ENCODE results near the gene WWTR1.

The WWTR1 gene

GRCh38 chr3:149623824-149624223 lies 34.0 kb downstream of the WWTR1 start:
- DNase-seq (ENCODE audit: low spot score), result no peak

GRCh38 chr3:149621218-149622005 lies 36.4 kb downstream of the WWTR1 start:
- no peak for DNase-seq (ENCODE audit: low spot score)

DNA sequence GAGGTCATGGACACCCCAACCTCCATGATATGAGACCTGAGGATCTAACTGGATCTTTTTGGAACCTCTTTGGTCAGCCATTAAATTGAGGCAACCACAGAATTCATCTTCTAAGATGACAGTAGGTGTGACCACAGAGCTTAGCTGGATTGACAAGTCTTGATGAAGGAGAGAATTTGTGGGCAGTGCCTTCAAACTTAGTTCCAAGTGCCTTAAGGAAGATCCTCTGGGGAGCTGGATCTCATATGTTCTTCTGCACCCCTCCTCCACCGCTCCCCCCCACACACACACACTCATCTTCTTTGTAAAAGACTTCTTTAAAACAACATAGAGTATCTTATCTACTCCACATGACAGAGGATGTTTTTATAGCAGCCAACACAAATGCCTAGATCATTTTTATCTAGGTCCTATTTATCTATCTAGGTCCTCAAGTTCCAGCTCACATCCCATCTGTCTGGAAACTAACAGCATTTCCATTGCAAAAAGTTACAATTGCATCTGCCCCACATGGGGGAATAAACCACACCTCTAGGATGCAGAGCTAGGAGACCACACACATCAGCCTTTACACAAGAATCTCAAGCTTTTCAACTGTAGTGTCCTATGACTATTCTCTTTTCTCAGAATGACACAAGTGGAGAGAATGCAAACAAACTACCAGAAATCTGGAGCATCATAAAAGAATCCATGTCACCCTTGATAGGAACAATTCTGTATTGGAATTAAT lies 37.4 kb downstream of the WWTR1 start:
- DNase-seq (ENCODE audit: low spot score), result no peak

GRCh38 chr3:149619136-149619535 lies 38.7 kb downstream of the WWTR1 start:
- DNase-seq (ENCODE audit: low spot score), result no peak

GRCh38 chr3:149618151-149619123 lies 39.4 kb downstream of the WWTR1 start:
- no peak for DNase-seq (ENCODE audit: low spot score)

GRCh38 chr3:149615731-149616221 lies 42.0 kb downstream of the WWTR1 start:
- no peak for DNase-seq (ENCODE audit: low spot score)

GRCh38 chr3:149613988-149614387 lies 43.8 kb downstream of the WWTR1 start:
- no peak for DNase-seq (ENCODE audit: low spot score)

- DNase-seq (ENCODE audit: low spot score), result no peak
These were observed 45.4 kb downstream of the WWTR1 start for GRCh38 chr3:149612456-149612855.

DNA sequence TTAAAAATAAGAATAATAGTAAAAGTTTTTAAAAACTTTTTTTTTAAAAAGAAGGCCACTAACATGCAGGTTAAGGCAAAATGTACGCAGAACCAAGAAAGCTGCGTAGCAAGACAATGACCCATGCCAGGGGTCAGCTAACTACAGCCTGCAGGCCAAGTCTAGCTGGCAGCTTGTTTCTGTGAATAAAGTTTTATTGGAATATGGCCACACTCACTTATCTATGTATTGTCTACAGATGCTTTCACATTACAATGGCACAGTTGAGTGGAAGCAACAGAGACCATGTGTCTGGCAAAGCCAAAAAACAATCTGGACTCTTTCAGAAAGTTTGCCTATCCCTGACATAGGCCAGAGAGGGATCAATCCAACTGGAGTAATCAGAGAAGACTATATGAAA lies 46.7 kb downstream of the WWTR1 start:
- no peak for DNase-seq (ENCODE audit: low spot score)

DNA sequence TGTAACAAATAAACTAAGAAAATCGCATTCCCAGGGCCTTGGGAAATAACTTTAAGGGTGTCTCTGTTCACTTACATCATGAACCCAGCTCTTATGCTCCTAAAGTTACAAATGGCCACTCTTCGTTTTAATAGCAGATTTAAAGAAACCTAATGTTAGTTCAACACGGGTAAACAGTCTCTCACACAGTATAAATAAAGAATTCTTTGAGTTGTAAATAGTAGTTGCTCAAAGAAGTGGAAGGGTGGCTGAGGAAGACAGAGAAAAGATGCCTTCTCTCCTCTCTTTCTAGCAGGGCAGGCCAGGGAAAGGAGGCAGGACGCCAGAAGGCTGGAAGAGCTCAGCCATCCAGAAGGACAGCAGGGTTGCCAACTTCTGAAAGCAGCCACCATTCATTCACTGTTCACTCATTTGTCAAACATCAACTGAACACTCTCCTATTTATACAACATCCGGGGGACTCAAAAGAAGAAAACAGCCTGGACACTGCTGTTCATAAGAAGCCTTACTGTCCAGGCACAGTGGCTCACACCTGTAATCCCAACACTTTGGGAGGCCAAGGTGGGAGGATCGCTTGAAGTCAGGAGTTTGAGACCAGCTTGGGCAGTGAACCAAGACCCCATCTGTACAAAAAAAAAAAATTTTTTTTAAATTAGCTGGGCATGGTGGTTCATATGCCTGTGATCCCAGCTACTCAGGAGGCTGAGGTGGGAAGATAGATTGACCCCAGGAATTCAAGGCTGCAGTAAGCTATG lies 47.3 kb downstream of the WWTR1 start:
- DNase-seq (ENCODE audit: low spot score), result no peak

DNA sequence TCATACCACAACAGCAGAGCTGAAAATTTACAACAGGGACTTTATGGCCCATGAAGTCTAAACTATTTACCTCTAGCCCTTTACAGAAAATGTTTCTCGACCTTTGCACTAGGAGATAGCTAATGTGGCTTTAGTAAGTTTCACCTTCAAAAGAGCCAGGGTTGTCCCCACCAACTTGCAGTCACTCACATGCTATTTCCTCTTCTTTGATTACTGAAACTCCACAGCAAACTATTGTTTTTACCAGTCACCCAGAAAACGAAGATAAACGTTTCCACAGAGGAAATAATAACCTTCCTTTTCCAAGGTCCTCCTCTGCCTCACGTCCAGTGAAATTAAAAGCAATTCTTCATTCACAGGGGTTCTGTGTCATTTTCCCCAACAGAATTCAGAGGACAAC lies 48.2 kb downstream of the WWTR1 start:
- DNase-seq (ENCODE audit: low spot score), result no peak

DNA sequence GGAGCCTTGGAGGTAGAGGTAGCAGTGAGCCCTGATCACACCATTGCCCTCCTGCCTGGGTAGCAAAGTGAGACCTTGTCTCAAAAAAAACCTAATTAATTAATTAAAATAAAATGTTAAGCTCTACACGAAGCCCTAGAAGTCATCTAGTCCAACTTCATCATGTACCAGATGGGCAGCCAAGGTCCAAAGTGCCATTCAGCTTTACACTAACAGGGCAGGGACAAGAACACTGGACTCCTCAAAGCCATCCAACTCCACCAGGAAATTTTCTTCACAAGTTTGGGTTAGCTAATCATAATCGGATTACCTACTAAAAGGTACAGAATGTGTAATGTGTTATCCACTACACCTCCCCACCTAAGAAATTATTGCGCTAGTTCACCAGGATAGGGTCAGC lies 48.8 kb downstream of the WWTR1 start:
- DNase-seq (ENCODE audit: low spot score), result no peak

DNA sequence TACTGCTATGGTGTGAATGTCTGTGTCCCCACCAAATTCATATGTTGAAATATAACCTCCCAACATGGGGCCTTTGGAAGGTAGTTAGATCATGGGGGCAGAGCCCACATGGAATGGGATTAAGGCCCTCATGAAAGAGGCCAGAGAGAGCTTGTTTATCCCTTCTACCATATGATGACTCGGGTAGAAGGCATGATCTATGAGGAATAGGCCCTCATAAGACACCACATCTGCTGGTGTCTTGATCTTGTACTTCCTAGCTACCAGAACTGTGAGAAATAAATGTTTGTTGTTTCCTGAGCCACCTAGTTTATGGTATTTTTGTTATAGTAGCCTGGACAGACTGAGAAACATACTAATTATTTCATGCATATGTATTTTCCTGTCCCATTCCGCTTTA lies 51.9 kb downstream of the WWTR1 start:
- no peak for DNase-seq (ENCODE audit: low spot score)

- DNase-seq (ENCODE audit: low spot score), result no peak
These were observed 53.5 kb downstream of the WWTR1 start for GRCh38 chr3:149604125-149604875.

- no peak for DNase-seq (ENCODE audit: low spot score)
These were observed 54.4 kb downstream of the WWTR1 start for GRCh38 chr3:149603126-149604074.

DNA sequence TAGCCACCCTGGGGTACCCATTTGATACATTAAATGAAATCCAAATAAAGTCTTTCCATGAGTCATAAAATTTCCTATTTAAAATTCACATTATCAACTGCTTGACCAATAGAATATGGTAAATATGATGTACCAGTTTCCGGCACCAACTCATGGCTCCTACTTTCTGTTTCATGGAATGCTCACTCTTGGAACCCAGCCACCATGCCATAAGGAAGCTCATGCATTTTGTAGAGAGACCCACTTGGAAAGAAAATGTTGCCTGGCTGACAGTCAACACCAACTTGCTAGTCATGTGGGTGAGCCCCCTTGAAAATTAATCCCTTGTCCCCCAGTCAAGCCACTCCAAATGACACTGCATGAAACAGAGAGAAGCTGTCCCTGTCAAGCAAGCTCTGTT lies 57.2 kb downstream of the WWTR1 start:
- no peak for DNase-seq (ENCODE audit: low spot score)

DNA sequence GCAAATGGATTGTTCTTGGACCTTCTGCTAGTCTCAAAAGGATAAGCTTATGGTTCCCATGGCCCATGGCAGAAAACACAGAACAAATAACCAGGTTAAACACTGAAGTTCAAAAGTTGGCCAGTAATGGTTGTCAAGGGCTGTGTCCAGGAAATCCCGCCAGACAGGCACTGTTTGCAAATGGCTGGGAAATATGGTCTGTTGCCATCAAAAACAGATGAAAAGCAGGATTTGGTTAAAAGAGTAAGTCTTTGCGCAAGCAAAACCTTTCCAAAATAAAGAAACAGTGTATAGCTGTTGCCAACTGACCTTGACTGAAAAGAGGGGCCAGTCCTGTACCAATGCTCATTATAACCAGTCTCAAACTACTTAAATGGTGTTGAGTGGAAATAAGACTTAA lies 58.6 kb downstream of the WWTR1 start:
- no peak for DNase-seq (ENCODE audit: low spot score)

DNA sequence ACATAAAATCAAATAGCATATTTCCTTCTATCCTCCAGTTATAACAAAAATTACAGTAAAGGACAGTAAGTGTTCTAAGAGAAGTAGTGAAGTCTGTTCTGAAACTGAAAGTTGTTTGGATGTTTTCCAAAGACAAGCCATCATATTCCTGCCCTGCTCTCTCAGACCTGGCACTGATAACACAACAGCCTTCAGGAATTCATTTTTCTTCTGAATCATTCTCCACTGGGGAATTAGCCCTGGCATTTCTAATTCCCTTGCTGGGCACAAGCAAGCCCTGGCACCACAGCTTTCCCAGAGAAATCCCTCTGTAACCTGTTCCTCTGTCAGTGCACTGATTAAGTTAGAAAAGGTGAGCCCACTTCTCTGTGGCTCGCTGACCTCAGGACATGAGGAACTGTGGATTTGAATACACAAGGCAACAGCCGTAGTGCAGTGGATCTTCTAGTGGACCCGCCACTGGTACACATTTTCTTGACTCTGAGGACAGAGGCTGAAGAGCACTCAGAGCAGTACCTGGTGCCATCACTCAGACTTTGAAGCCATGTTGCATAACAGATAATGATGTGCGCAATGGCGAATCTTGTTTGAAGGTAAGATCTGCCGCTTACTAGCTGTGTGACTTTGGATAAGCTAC lies 61.6 kb downstream of the WWTR1 start:
- DNase-seq (ENCODE audit: low spot score), result no peak

Data from hematopoietic multipotent progenitor cell treated with erythropoietin and hydrocortisone succinate and interleukin-3 and kit ligand, for 15 days (in vitro differentiated cells).